CD14-positive monocyte (primary cell): ENCODE results near the gene SPATA2L. TPM values are rescaled to one million over a fixed set of nuclear protein-coding genes. Genes with fewer than 3 reads are reported as not detected.

Source experiments
- DNase-seq, 3 donors: peaks; one replicate each; pipeline ENCODE4 v3.0.0-alpha.2; 2011 to 2022
- H2AFZ ChIP-seq: 2 replicates; pipeline ENCODE4 v1.6.0; 2012; ENCODE audit warnings: mild to moderate bottlenecking, low read depth, low read length, inconsistent platforms; ENCODE audit not compliant: insufficient read depth, poor library complexity, severe bottlenecking
- H3K27ac ChIP-seq, 2 donors: 1 replicate in 1 of 2; 2 replicates in 1 of 2; pipeline ENCODE4 v1.5.1; 2012 to 2013; ENCODE audit warnings: low read length in 2 of 2, control low read depth in 1 of 2, inconsistent platforms in 1 of 2, low read depth in 1 of 2, mild to moderate bottlenecking in 1 of 2
- H3K27me3 ChIP-seq, 2 donors: one replicate each; pipeline versions ENCODE4 v1.6.0 to v1.6.1; 2011 to 2013; ENCODE audit warnings: low read length in 2 of 2; ENCODE audit not compliant: control insufficient read depth in 2 of 2, insufficient read depth in 2 of 2
- H3K36me3 ChIP-seq, 2 donors: replicated peaks in 1 of 2; 1 replicate in 1 of 2; 2 replicates in 1 of 2; pipeline versions ENCODE4 v1.5.1 to v1.6.1; 2012 to 2013; ENCODE audit warnings: low read length in 2 of 2, control low read depth in 1 of 2, inconsistent platforms in 1 of 2, mild to moderate bottlenecking in 1 of 2; ENCODE audit not compliant: insufficient read depth in 2 of 2, control insufficient read depth in 1 of 2
- H3K4me1 ChIP-seq, 2 donors: 1 replicate in 1 of 2; 2 replicates in 1 of 2; pipeline versions ENCODE4 v1.5.1 to v1.6.1; 2012 to 2013; ENCODE audit warnings: low read length in 2 of 2, control low read depth in 1 of 2, inconsistent platforms in 1 of 2, mild to moderate bottlenecking in 1 of 2, moderate library complexity in 1 of 2; ENCODE audit not compliant: insufficient read depth in 2 of 2, control insufficient read depth in 1 of 2
- H3K4me2 ChIP-seq: replicated peaks from 2 replicates; pipeline ENCODE3; 2012; ENCODE audit warnings: low read length, moderate library complexity, mild to moderate bottlenecking; ENCODE audit not compliant: poor library complexity, severe bottlenecking; ENCODE audit errors: extremely low read depth
- H3K4me3 ChIP-seq, 3 experiments: fragments of 200-600 bp in 1 of 3; sonication (generic) in 1 of 3; replicated peaks in 1 of 3; 1 replicate in 2 of 3; 2 replicates in 1 of 3; pipeline ENCODE4 v1.5.1; 2011 to 2013; ENCODE audit warnings: low read length in 3 of 3, mild to moderate bottlenecking in 3 of 3, control low read depth in 2 of 3, low read depth in 2 of 3, inconsistent platforms in 1 of 3, moderate library complexity in 1 of 3
- H3K79me2 ChIP-seq: 2 replicates; pipeline ENCODE4 v1.6.0; 2012; ENCODE audit warnings: mild to moderate bottlenecking, control low read depth, inconsistent platforms, low read length, moderate library complexity; ENCODE audit not compliant: insufficient read depth
- H3K9ac ChIP-seq: 2 replicates; pipeline ENCODE4 v1.6.0; 2017; ENCODE audit warnings: low read length, mild to moderate bottlenecking; ENCODE audit not compliant: insufficient read depth, poor library complexity, severe bottlenecking
- H3K9me3 ChIP-seq, 2 donors: replicated peaks in 1 of 2; 1 replicate in 1 of 2; 2 replicates in 1 of 2; pipeline versions ENCODE4 v1.5.1 to v1.6.1; 2012 to 2013; ENCODE audit warnings: low read length in 2 of 2, control low read depth in 1 of 2; ENCODE audit not compliant: control insufficient read depth in 1 of 2, insufficient read depth in 1 of 2
- H4K20me1 ChIP-seq: 2 replicates; pipeline ENCODE4 v1.6.0; 2012; ENCODE audit warnings: mild to moderate bottlenecking, low read length, control low read depth, moderate library complexity; ENCODE audit not compliant: insufficient read depth
- H3K27ac Mint-ChIP-seq, 7 donors: one replicate each; pipeline ENCODE4 v1.8.0; 2020; ENCODE audit warnings: mild to moderate bottlenecking in 7 of 7, mixed read lengths in 7 of 7, moderate library complexity in 6 of 7, inconsistent platforms in 2 of 7
- H3K27me3 Mint-ChIP-seq, 3 donors: one replicate each; pipeline ENCODE4 v1.8.0; 2021 to 2022; ENCODE audit warnings: low read depth in 3 of 3, mild to moderate bottlenecking in 3 of 3, mixed read lengths in 3 of 3, moderate library complexity in 3 of 3, inconsistent platforms in 1 of 3
- H3K36me3 Mint-ChIP-seq, 2 donors: one replicate each; pipeline ENCODE4 v1.8.0; 2020; ENCODE audit warnings: mixed read lengths in 2 of 2, inconsistent platforms in 1 of 2, mild to moderate bottlenecking in 1 of 2
- H3K4me1 Mint-ChIP-seq: one replicate; pipeline ENCODE4 v1.8.0; 2020; ENCODE audit warnings: mild to moderate bottlenecking, mixed read lengths
- H3K4me3 Mint-ChIP-seq, 2 donors: one replicate each; pipeline ENCODE4 v1.8.0; 2020; ENCODE audit warnings: mild to moderate bottlenecking in 2 of 2, mixed read lengths in 2 of 2, moderate library complexity in 1 of 2
- H3K9me3 Mint-ChIP-seq, 7 donors: one replicate each; pipeline ENCODE4 v1.8.0; 2020 to 2022; ENCODE audit warnings: mixed read lengths in 7 of 7, mild to moderate bottlenecking in 6 of 7, moderate library complexity in 6 of 7, inconsistent platforms in 2 of 7
- WGBS: methylation state at CpG from one replicate; pipeline ENCODE4 v1.1.5; 2013; ENCODE audit warnings: missing lambda C conversion rate; ENCODE audit not compliant: insufficient coverage; 5-methylcytosine and 5-hydroxymethylcytosine counted together
- intact Hi-C, 2 donors: fragments of 100-400 bp; cut with micrococcal nuclease; formaldehyde crosslinking; loops; one replicate each; pipeline versions ENCODE4 v1.15.0 to v1.15.1; 2023
- polyA plus RNA-seq, 3 donors: library from polyadenylated mRNA; depleted of rRNA in 1 of 3; unstranded in 2 of 3; stranded (reverse) in 1 of 3; fragments of 300-500 nt in 2 of 3; fragments of >200 nt in 1 of 3; fragmentation: Illumina TruSeq in 2 of 3; gene quantifications; 1 replicate in 2 of 3; 2 replicates in 1 of 3; pipeline ENCODE4 v1.2.3, GENCODE V29; 2012 to 2021
- TF ChIP-seq, protein P1 (sequence below): fragments of 200-600 bp; IDR thresholded peaks from one replicate; pipeline ENCODE4 v1.8.0; 2022; ENCODE audit warnings: antibody characterized with exemption, mild to moderate bottlenecking

Gene SPATA2L
- polyA plus RNA-seq, 3 donors, result 10.0 to 17.6 (median 15.1) TPM

GRCh38 chr16:89749637-89750036 is 48.1 kb upstream of the SPATA2L start:
- Histone ChIP-seq H3K4me2 (peak overlapping the region; percentile 39), H4K20me1 (peaks cover 8% of the 10 kb centered on the region), H2AFZ (peak overlapping the region; percentile 51), H3K79me2 (peaks cover 4% of the 10 kb centered on the region), H3K36me3 (peaks cover 22 to 66% of the 10 kb centered on the region in 2 donors), H3K4me1 (peaks cover 9 to 13% of the 10 kb centered on the region in 2 donors), H3K27me3 (no peaks in the 10 kb centered on the region), H3K9me3 (no peaks in the 10 kb centered on the region), H3K27ac (no peak overlapping the region), H3K4me3 (no peak overlapping the region), H3K9ac (no peak overlapping the region)
- intact Hi-C loops, result no loop called here
- peak overlapping the region in 6 of 7 donors; percentile 66 to 88 (median 81) for H3K27ac Mint-ChIP-seq
- H3K4me3 Mint-ChIP-seq, result peak overlapping the region; percentile 48 to 78
- TF ChIP-seq, protein P1, sequence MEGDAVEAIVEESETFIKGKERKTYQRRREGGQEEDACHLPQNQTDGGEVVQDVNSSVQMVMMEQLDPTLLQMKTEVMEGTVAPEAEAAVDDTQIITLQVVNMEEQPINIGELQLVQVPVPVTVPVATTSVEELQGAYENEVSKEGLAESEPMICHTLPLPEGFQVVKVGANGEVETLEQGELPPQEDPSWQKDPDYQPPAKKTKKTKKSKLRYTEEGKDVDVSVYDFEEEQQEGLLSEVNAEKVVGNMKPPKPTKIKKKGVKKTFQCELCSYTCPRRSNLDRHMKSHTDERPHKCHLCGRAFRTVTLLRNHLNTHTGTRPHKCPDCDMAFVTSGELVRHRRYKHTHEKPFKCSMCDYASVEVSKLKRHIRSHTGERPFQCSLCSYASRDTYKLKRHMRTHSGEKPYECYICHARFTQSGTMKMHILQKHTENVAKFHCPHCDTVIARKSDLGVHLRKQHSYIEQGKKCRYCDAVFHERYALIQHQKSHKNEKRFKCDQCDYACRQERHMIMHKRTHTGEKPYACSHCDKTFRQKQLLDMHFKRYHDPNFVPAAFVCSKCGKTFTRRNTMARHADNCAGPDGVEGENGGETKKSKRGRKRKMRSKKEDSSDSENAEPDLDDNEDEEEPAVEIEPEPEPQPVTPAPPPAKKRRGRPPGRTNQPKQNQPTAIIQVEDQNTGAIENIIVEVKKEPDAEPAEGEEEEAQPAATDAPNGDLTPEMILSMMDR, result no peak
- DNase-seq, result peak; percentile 62 to 68 (median 65)
- no peaks in the 10 kb centered on the region for H3K9me3 Mint-ChIP-seq
- 1% methylated on average over 8 of the region's 10 CpGs for WGBS
- H3K27me3 Mint-ChIP-seq, result peaks cover 0 to 1% (median 0%) of the 10 kb centered on the region in 3 donors
- H3K36me3 Mint-ChIP-seq, result peaks cover 57 to 79% of the 10 kb centered on the region in 2 donors
- peaks cover 12% of the 10 kb centered on the region for H3K4me1 Mint-ChIP-seq

DNA sequence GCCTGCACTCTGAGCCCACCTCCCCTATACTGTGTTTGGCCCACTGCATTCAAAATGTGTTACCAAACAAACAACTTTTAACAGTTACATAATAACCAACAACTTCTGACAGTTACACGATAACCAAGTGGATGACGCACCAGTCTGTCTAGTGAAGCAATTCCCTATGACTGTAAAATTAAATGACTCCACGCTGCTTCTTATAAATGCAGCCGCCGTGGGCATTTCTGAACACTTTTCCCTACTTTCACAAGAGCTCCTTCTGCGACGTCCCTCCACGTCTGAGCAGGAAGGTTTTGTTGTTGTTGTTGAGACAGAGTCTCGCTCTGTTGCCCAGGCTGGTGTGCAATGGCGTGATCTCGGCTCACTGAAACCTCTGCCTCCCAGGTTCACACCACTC is 47.4 kb upstream of the SPATA2L start:
- Histone ChIP-seq H3K27me3 (no peaks in the 10 kb centered on the region), H3K4me1 (peaks cover 9 to 13% of the 10 kb centered on the region in 2 donors), H3K4me2 (no peak overlapping the region), H3K79me2 (peaks cover 4% of the 10 kb centered on the region), H3K9me3 (no peaks in the 10 kb centered on the region), H2AFZ (no peak overlapping the region), H4K20me1 (peaks cover 4% of the 10 kb centered on the region), H3K36me3 (peaks cover 28 to 73% of the 10 kb centered on the region in 2 donors), H3K4me3 (no peak overlapping the region), H3K9ac (no peak overlapping the region), H3K27ac (no peak overlapping the region)
- peaks cover 11% of the 10 kb centered on the region for H3K4me1 Mint-ChIP-seq
- no peak overlapping the region for H3K4me3 Mint-ChIP-seq
- H3K36me3 Mint-ChIP-seq, result peaks cover 59 to 81% of the 10 kb centered on the region in 2 donors
- TF ChIP-seq, protein P1, result no peak
- no peaks in the 10 kb centered on the region for H3K9me3 Mint-ChIP-seq
- intact Hi-C loops, result no loop called here
- WGBS, result 60% methylated on average over 3 of the region's 11 CpGs
- DNase-seq, result peak; percentile 12 to 46 (median 20)
- peak overlapping the region in 4 of 7 donors; percentile 65 to 85 (median 70) for H3K27ac Mint-ChIP-seq
- peaks cover 0 to 1% (median 0%) of the 10 kb centered on the region in 3 donors for H3K27me3 Mint-ChIP-seq
